HEK293T (cell line): ENCODE results near the gene NKX2-3.

Experiments
- CTCF ChIA-PET: fragments of 350-600 bp; formaldehyde crosslinking; extraction: SDS; loops from one replicate; lab custom pipeline; 2021; ENCODE audit warnings: antibody characterized with exemption, inconsistent platforms; lab: Yijun Ruan, JAX
- POLR2A ChIA-PET: fragments of 350-600 bp; formaldehyde crosslinking; extraction: SDS; loops from one replicate; lab custom pipeline; 2020; ENCODE audit warnings: antibody characterized with exemption, inconsistent platforms; lab: Yijun Ruan, JAX
- DNase-seq: peaks from one replicate; pipeline ENCODE4 v3.0.0; 2012; ENCODE audit warnings: mixed read lengths; ENCODE audit errors: extremely low spot score
- ARNT ChIP-seq: fragments of 450-650 bp; IDR thresholded peaks from 2 replicates; pipeline ENCODE4 v1.6.1; 2017; ENCODE audit warnings: mild to moderate bottlenecking
- BHLHE40 ChIP-seq: fragments of 450-650 bp; IDR thresholded peaks from 2 replicates; pipeline ENCODE4 v1.6.1; 2016; ENCODE audit warnings: mild to moderate bottlenecking, moderate library complexity, borderline replicate concordance
- CTBP1 ChIP-seq: fragments of 450-650 bp; IDR thresholded peaks from 2 replicates; pipeline ENCODE4 v1.6.1; 2016; ENCODE audit warnings: borderline replicate concordance
- ELF4 ChIP-seq: fragments of 450-650 bp; IDR thresholded peaks from 2 replicates; pipeline ENCODE4 v1.6.1; 2017; ENCODE audit warnings: antibody characterized with exemption
- FOXA1 ChIP-seq: fragments of 450-650 bp; IDR thresholded peaks from 2 replicates; pipeline ENCODE4 v1.6.1; 2016; ENCODE audit warnings: mild to moderate bottlenecking
- FOXK2 ChIP-seq: fragments of 450-650 bp; IDR thresholded peaks from 2 replicates; pipeline ENCODE4 v1.6.1; 2016; ENCODE audit warnings: mild to moderate bottlenecking
- FOXM1 ChIP-seq: fragments of 450-650 bp; IDR thresholded peaks from 2 replicates; pipeline ENCODE4 v1.6.1; 2017; ENCODE audit warnings: mild to moderate bottlenecking, borderline replicate concordance
- HDGF ChIP-seq: fragments of 450-650 bp; IDR thresholded peaks from 2 replicates; pipeline ENCODE4 v1.6.1; 2017; ENCODE audit warnings: antibody characterized with exemption, borderline replicate concordance
- L3MBTL2 ChIP-seq: fragments of 450-650 bp; conservative IDR thresholded peaks from 2 replicates; pipeline ENCODE4 v1.6.1; 2016; ENCODE audit warnings: mild to moderate bottlenecking
- LEF1 ChIP-seq: fragments of 450-650 bp; IDR thresholded peaks from 2 replicates; pipeline ENCODE4 v1.6.1; 2017; ENCODE audit warnings: mild to moderate bottlenecking, borderline replicate concordance
- NFRKB ChIP-seq: fragments of 450-650 bp; IDR thresholded peaks from 2 replicates; pipeline ENCODE4 v1.6.1; 2016; ENCODE audit warnings: mild to moderate bottlenecking, moderate library complexity
- PKNOX1 ChIP-seq: fragments of 450-650 bp; IDR thresholded peaks from 2 replicates; pipeline ENCODE4 v1.6.1; 2016
- SP1 ChIP-seq: fragments of 450-650 bp; IDR thresholded peaks from 2 replicates; pipeline ENCODE4 v1.6.1; 2017
- SUZ12 ChIP-seq: fragments of 450-650 bp; IDR thresholded peaks from 2 replicates; pipeline ENCODE4 v1.6.1; 2016; ENCODE audit warnings: mild to moderate bottlenecking
- TARDBP ChIP-seq: fragments of 450-650 bp; IDR thresholded peaks from 2 replicates; pipeline ENCODE4 v1.6.1; 2016
- ZNF384 ChIP-seq: fragments of 450-650 bp; IDR thresholded peaks from 2 replicates; pipeline ENCODE4 v1.6.1; 2016

Gene NKX2-3

GRCh38 chr10:99533496-99534449 lies 1.0 kb downstream of the NKX2-3 start:
- POLR2A ChIA-PET: interaction anchor here (4.7 kb wide), 1 partner anchor 11 kb away, joined by 21 read pairs; no protein-coding TSS in a partner anchor
- CTCF ChIA-PET: no interaction called here
- DNase-seq: no peak
- TF ChIP-seq BHLHE40 (no peak), FOXK2 (no peak), NFRKB (no peak), FOXA1 (no peak)

GRCh38 chr10:99534450-99534938 lies 1.8 kb downstream of the NKX2-3 start:
- POLR2A ChIA-PET: interaction anchor here (4.7 kb wide), 1 partner anchor 12 kb away, joined by 21 read pairs; no protein-coding TSS in a partner anchor
- CTCF ChIA-PET: no interaction called here
- no peak for TF ChIP-seq LEF1
- no peak for TF ChIP-seq NFRKB
- TF ChIP-seq ARNT: no peak
- TF ChIP-seq ELF4: no peak
- DNase-seq: no peak

GRCh38 chr10:99534939-99535763 lies 2.4 kb downstream of the NKX2-3 start:
- TF ChIP-seq ZNF384: no peak
- no peak for TF ChIP-seq CTBP1
- TF ChIP-seq ARNT: no peak
- TF ChIP-seq TARDBP: no peak
- TF ChIP-seq SP1: no peak
- no peak for TF ChIP-seq PKNOX1
- no peak for TF ChIP-seq BHLHE40
- CTCF ChIA-PET: no interaction called here
- no peak for DNase-seq
- POLR2A ChIA-PET: interaction anchor here (4.7 kb wide), 1 partner anchor 13 kb away, joined by 21 read pairs; no protein-coding TSS in a partner anchor

- TF ChIP-seq FOXK2: no peak
- TF ChIP-seq SUZ12: no peak
- no peak for TF ChIP-seq L3MBTL2
- TF ChIP-seq ZNF384: no peak
- no peak for TF ChIP-seq BHLHE40
- TF ChIP-seq ARNT: no peak
- no peak for TF ChIP-seq PKNOX1
- no peak for TF ChIP-seq FOXM1
- TF ChIP-seq TARDBP: no peak
- TF ChIP-seq FOXA1: no peak
- no peak for TF ChIP-seq ELF4
- no peak for TF ChIP-seq HDGF
- POLR2A ChIA-PET: no interaction called here
- CTCF ChIA-PET: no interaction called here
- no peak for DNase-seq
Observed at GRCh38 chr10:99535764-99536337, 3.1 kb downstream of the NKX2-3 start.

GRCh38 chr10:99536338-99537085 lies 3.8 kb downstream of the NKX2-3 start:
- no peak for DNase-seq

GRCh38 chr10:99537086-99537988 lies 4.6 kb downstream of the NKX2-3 start:
- DNase-seq: no peak
- no peak for TF ChIP-seq FOXA1
- no peak for TF ChIP-seq TARDBP
- TF ChIP-seq NFRKB: no peak
- CTCF ChIA-PET: no interaction called here
- POLR2A ChIA-PET: no interaction called here

More at GRCh38 chr10:99536338-99537085, 3.8 kb downstream of the NKX2-3 start:
- TF ChIP-seq ELF4 (no peak), L3MBTL2 (0 out of 2 replicates have a peak, but pooled peaks have one; percentile 19)
- ChIA-PET CTCF (no interaction called here), POLR2A (no interaction called here)
